GM13976 (cell line): ENCODE results near the gene KCTD16.
A peak's percentile ranks its signal among the peaks of the same experiment; 100 is the strongest.

Source experiments
- DNase-seq: peaks from one replicate; pipeline ENCODE4 v3.0.0; 2012; ENCODE audit warnings: low spot score
- CTCF ChIP-seq: IDR thresholded peaks from 2 replicates; pipeline ENCODE4 v1.5.1; 2012; ENCODE audit warnings: borderline replicate concordance, mild to moderate bottlenecking; ENCODE audit not compliant: insufficient read depth; ENCODE audit errors: extremely low read depth, missing control alignments, control extremely low read depth
- in situ Hi-C: fragments of 300-500 bp; cut with MboI; formaldehyde crosslinking; loops from one replicate; pipeline ENCODE4 v1.12.0; 2022; ENCODE audit warnings: low sequenced_read_pairs, mixed read lengths, inconsistent platforms; ENCODE audit not compliant: unreplicated experiment

Gene KCTD16

GRCh38 chr5:144139586-144139985 is 31.1 kb upstream of the KCTD16 start:
- in situ Hi-C loops, result no loop called here
- DNase-seq, result no peak

GRCh38 chr5:144141585-144141984 is 29.1 kb upstream of the KCTD16 start:
- no peak for DNase-seq
- in situ Hi-C loops, result no loop called here
- TF ChIP-seq CTCF, result no peak

More at GRCh38 chr5:144139586-144139985, 31.1 kb upstream of the KCTD16 start:
- no peak for TF ChIP-seq CTCF

- no peak for TF ChIP-seq CTCF
- in situ Hi-C loops, result no loop called here
- DNase-seq, result peak; percentile 32
These were observed 28.4 kb upstream of the KCTD16 start for GRCh38 chr5:144142139-144142823.

- TF ChIP-seq CTCF, result no peak
- in situ Hi-C loops, result no loop called here
These were observed 27.9 kb upstream of the KCTD16 start for GRCh38 chr5:144142824-144143162.

GRCh38 chr5:144143625-144144024 is 27.0 kb upstream of the KCTD16 start:
- DNase-seq, result no peak
- no peak for TF ChIP-seq CTCF
- in situ Hi-C loops, result no loop called here

More at GRCh38 chr5:144142824-144143162, 27.9 kb upstream of the KCTD16 start:
- no peak for DNase-seq

- no peak for TF ChIP-seq CTCF
- in situ Hi-C loops, result no loop called here
- DNase-seq, result no peak
These were observed 25.5 kb upstream of the KCTD16 start for GRCh38 chr5:144144956-144145751.
